GM10847 (cell line): ENCODE data around the gene FITM1.

ENCODE experiments used
- POLR2A ChIP-seq: IDR thresholded peaks from 2 replicates; pipeline ENCODE4 v1.6.1; 2011; ENCODE audit not compliant: insufficient read length; ENCODE audit errors: extremely low read depth

FITM1 gene

GRCh38 chr14:24145219-24145618 is 14.8 kb downstream of the FITM1 start:
- no peak for TF ChIP-seq POLR2A

GRCh38 chr14:24145690-24146452 is 15.4 kb downstream of the FITM1 start:
- TF ChIP-seq POLR2A = no peak

DNA sequence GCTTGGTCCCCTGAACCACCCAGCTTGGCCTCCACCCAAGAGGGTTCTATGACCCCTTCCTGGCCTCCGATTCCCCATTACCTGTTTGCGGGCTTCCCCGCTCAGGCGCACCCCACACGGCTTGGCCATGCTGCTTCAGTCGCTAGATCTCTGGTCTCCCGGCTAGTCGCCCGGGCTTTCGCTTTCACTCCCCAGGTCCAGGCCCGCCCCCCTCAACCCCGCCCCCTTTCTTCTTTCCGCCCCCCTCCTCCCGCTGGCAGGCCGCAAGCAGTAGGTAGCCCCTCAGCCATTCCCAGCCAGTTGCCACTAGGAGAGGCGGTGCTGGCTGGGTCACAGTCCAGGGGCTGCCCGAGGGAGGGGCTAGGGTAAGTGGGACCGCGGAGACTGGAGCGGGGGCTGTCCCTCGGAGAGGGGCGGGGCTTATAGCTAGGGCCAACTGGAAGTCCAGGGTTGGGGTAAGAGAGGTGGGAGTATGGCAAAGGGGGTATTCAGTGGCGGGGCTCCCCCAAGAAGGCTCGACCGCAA is 16.1 kb downstream of the FITM1 start, which contains the start of gene PSME2:
PSME2 (minus strand) TSS at position 158 of the 525 bp plus-strand sequence; CDS start at position 129, 29 bp downstream.
- peak; percentile 44 for TF ChIP-seq POLR2A

DNA sequence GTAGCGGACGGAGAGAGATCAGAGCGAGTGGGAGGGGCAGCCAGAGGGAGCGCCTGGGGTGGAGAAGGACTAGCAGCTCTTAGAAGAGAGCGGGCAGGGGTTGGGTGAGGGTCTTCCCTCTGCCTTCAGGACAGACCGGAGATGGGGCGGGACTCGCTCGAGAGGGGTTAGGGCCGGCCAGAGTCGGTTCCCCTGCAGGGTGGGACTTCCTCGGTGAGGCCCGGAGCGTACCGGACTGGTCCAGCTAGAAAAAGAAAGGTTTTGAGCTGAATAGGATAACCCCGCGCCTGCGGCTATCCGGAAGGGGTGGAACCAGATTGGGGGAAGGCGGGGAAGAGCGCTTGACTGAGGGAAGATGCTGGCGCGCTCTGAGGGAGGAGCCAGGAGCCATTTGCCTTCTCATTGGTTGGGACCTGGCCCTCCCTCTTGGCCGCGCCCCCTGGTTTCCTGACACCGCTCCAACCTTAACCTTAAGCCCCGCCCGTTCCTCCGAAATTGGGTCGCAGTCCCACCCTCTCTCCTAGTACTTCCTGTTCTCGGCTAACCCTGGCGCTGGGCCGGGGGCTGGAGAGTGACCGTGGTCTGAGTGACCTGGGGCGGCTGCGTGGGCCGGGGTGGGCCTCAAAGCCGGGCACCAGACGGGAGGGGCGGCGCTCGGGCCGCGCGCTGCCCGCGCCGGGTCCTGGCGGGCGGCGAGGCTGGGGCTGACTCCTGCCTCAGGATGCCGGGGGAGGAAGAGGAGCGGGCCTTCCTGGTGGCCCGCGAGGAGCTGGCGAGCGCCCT is 16.7 kb downstream of the FITM1 start, which contains the start of gene RNF31:
RNF31 (plus strand) TSS at position 521 of the 783 bp plus-strand sequence; CDS start at position 722, 201 bp downstream.
- peak; percentile 47 for TF ChIP-seq POLR2A

DNA sequence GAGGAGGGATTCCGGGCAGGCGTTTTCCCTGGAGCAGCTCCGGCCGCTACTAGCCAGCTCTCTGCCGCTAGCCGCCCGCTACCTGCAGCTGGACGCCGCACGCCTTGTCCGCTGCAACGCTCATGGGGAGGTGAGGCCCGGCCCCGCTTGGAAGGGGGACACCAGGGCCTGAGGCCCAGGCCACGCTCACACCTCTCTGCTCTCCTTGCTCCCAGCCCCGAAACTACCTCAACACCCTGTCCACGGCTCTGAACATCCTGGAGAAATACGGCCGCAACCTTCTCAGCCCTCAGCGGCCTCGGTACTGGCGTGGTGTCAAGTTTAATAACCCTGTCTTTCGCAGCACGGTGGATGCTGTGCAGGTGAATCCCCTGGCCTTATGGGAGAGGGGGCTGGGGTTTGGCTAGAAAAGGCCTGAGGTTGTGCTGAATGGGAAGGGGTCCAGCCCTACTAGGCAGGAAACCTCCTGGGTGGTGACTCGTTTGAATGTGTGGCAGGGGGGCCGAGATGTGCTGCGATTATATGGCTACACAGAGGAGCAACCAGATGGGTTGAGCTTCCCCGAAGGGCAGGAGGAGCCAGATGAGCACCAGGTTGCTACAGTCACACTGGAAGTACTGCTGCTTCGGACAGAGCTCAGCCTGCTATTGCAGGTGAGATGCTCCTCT is 17.4 kb downstream of the FITM1 start:
- TF ChIP-seq POLR2A = no peak

DNA sequence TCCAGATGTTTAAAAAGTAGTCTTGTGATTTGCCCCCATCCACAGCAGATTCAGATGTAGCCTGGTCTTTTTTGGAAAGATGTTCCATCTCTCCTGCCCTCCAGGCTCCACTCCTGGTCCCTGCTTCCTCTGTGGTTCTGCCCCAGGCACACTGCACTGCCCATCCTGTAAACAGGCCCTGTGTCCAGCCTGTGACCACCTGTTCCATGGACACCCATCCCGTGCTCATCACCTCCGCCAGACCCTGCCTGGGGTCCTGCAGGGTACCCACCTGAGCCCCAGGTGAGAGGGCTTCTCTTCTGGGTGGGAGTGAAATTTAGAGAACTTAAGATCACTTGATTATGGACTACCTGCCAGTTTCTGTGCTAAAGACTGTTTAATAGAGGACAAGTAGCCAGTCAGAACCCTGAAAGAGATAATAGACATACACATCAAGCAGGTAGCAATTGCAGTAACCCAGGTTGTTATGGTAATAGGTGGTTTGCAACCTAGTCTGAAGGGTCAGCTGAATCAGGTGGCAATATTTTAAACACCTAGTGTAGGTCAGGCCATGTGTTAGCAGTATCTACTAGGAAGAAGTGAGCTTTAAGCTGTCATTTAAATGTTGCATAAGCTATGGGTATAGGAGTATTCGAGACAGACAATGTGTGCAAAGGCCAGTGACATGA is 19.0 kb downstream of the FITM1 start:
- TF ChIP-seq POLR2A = no peak

DNA sequence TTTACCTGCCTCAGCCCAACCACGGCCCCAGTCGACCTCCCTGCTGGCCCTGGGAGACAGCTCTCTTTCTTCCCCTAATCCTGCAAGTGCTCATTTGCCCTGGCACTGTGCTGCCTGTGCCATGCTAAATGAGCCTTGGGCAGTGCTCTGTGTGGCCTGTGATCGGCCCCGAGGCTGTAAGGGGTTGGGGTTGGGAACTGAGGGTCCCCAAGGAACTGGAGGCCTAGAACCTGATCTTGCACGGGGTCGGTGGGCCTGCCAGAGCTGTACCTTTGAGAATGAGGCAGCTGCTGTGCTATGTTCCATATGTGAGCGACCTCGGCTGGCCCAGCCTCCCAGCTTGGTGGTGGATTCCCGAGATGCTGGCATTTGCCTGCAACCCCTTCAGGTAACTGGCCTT is 19.6 kb downstream of the FITM1 start:
- no peak for TF ChIP-seq POLR2A

DNA sequence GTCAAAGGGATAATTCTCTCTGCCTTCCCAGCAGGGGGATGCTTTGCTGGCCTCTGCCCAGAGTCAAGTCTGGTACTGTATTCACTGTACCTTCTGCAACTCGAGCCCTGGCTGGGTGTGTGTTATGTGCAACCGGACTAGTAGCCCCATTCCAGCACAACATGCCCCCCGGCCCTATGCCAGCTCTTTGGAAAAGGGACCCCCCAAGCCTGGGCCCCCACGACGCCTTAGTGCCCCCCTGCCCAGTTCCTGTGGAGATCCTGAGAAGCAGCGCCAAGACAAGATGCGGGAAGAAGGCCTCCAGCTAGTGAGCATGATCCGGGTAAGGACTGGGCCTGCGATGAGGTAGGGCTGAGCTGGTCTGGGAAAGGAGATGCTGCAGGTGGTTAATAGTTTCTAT is 20.1 kb downstream of the FITM1 start:
- TF ChIP-seq POLR2A = no peak

GRCh38 chr14:24150993-24151392 is 20.5 kb downstream of the FITM1 start:
- no peak for TF ChIP-seq POLR2A

- no peak for TF ChIP-seq POLR2A
These were observed 21.1 kb downstream of the FITM1 start for GRCh38 chr14:24151404-24152080.

- TF ChIP-seq POLR2A = no peak
These were observed 24.6 kb downstream of the FITM1 start for GRCh38 chr14:24155100-24155499.

DNA sequence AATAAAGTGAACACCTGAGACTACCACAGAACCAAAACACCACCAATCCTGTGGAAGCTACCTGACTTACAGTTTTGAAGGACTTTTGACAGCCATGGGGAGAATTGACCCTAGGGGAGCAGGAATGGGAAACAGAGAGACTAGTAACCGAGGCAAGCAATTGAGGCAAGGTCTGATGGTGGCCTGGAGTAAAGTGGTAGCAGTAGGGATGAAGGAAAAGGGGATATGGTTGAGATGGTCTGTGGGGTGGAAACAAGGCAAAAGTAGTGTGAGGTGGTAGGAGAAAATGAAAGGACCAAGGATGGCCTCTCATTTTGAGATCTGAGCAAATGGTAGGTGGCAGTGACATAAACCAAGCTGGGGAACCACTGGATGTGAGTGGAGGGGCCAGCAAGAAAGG is 26.4 kb downstream of the FITM1 start:
- no peak for TF ChIP-seq POLR2A

DNA sequence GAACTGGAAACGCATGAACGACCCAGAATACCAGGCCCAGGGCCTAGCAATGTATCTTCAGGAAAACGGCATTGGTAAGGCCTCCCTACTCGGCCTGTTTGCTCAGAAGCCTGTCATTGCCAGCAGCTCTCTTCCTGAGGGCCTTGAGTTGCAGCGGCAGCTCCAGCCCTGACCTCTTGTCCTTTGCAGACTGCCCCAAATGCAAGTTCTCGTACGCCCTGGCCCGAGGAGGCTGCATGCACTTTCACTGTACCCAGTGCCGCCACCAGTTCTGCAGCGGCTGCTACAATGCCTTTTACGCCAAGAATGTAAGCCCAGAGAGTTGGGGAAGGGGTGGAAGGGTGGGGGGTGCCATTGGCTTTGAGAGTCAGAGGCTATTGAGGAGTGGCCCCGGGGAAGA is 26.9 kb downstream of the FITM1 start:
- TF ChIP-seq POLR2A = no peak

GRCh38 chr14:24159777-24160498 is 29.5 kb downstream of the FITM1 start:
- no peak for TF ChIP-seq POLR2A
